Right lobe of liver (tissue), 4 donors: Measurements from ENCODE around the gene TUBG1.
"Not testable (repeated sequence)": the region's sequence is repeated elsewhere in the genome, so short reads cannot be mapped to it uniquely, and the experiment has no call there.

Source experiments
- POLR2A ChIP-seq: fragments of 450-650 bp; IDR thresholded peaks from one replicate; pipeline ENCODE4 v1.6.1; 2017; ENCODE audit warnings: antibody characterized with exemption, mild to moderate bottlenecking
- TF ChIP-seq, protein P1 (sequence below), 4 donors: fragments of 200-600 bp in 3 of 4; fragments of 450-650 bp in 1 of 4; IDR thresholded peaks; one replicate each; pipeline versions ENCODE4 v1.5.1 to v1.8.0; 2016 to 2022; ENCODE audit warnings: antibody characterized with exemption in 4 of 4, mild to moderate bottlenecking in 2 of 4
- donor health status: DM: no; HTN: no; CAD: no.
- donor health status: DM: no; HTN: no; CAD: no.
- donor health status: DM: no; HTN: yes; CAD: no.

GRCh38 chr17:42609814-42610801, 625 bp downstream of the TUBG1 start:
- TF ChIP-seq, protein P1, sequence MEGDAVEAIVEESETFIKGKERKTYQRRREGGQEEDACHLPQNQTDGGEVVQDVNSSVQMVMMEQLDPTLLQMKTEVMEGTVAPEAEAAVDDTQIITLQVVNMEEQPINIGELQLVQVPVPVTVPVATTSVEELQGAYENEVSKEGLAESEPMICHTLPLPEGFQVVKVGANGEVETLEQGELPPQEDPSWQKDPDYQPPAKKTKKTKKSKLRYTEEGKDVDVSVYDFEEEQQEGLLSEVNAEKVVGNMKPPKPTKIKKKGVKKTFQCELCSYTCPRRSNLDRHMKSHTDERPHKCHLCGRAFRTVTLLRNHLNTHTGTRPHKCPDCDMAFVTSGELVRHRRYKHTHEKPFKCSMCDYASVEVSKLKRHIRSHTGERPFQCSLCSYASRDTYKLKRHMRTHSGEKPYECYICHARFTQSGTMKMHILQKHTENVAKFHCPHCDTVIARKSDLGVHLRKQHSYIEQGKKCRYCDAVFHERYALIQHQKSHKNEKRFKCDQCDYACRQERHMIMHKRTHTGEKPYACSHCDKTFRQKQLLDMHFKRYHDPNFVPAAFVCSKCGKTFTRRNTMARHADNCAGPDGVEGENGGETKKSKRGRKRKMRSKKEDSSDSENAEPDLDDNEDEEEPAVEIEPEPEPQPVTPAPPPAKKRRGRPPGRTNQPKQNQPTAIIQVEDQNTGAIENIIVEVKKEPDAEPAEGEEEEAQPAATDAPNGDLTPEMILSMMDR (IDR thresholded peaks at IDR 0.05), result not testable (repeated sequence)
- not testable (repeated sequence) for TF ChIP-seq POLR2A
